Ovary (tissue), 9 donors: ENCODE data around the gene CD8B. TPM values are rescaled to one million over a fixed set of nuclear protein-coding genes. Genes with fewer than 3 reads are reported as not detected.
"Not testable (repeated sequence)": the region's sequence is repeated elsewhere in the genome, so short reads cannot be mapped to it uniquely, and the experiment has no call there.

ENCODE experiments used
- DNase-seq, 5 donors: peaks; one replicate each; pipeline ENCODE4 v3.0.0-alpha.2; 2019 to 2020
- H3K27ac ChIP-seq, 2 donors: fragments of 200-600 bp; one replicate each; pipeline versions ENCODE4 v1.5.1 to v1.8.0; 2019 to 2022
- H3K27me3 ChIP-seq: fragments of 200-600 bp; one replicate; pipeline ENCODE4 v1.8.0; 2022
- H3K36me3 ChIP-seq: fragments of 200-600 bp; sonication (generic); one replicate; pipeline ENCODE4 v1.5.1; 2019
- H3K4me1 ChIP-seq: one replicate; pipeline ENCODE4 v1.8.1; 2013; ENCODE audit warnings: mild to moderate bottlenecking, moderate library complexity; ENCODE audit not compliant: insufficient read depth
- H3K4me3 ChIP-seq: fragments of 200-600 bp; sonication (generic); one replicate; pipeline ENCODE4 v1.5.1; 2017
- H3K9me3 ChIP-seq, 2 donors: fragments of 200-600 bp in 1 of 2; sonication (generic) in 1 of 2; one replicate each; pipeline versions ENCODE4 v1.5.1 to v1.8.1; 2013 to 2019; ENCODE audit warnings: mild to moderate bottlenecking in 1 of 2, moderate library complexity in 1 of 2
- WGBS, 3 donors: extraction: QIAGEN DNeasy Blood & Tissue Kit in 1 of 3; methylation state at CpG; one replicate each; pipeline versions ENCODE4 v1.1.5 to v1.1.7; 2013 to 2017; 5-methylcytosine and 5-hydroxymethylcytosine counted together
- intact Hi-C, 4 donors: fragments of 100-400 bp; cut with DNase I; formaldehyde crosslinking; loops; one replicate each; pipeline versions ENCODE4 v1.11.0 to v1.15.1; 2022 to 2023
- polyA plus RNA-seq, 2 donors: library from polyadenylated mRNA; stranded (reverse); fragments of 200-250 nt in 1 of 2; fragments of 350-450 nt in 1 of 2; fragmentation: Illumina TruSeq in 1 of 2; extraction: RNeasy Lipid Tissue Mini Kit (QIAGEN cat#74804) in 1 of 2; gene quantifications; one replicate each; pipeline ENCODE4 v1.2.3, GENCODE V29; 2013 to 2014
- total RNA-seq, 7 donors: library from RNA; depleted of rRNA in 2 of 7; stranded (reverse); fragments of >200 nt in 2 of 7; fragmentation: NEBNext Ultra II Directional in 3 of 7; extraction: Animal tissue kit (Norgen Biotek cat#: 25700) in 3 of 7; gene quantifications; one replicate each; pipeline versions ENCODE4 v1.1.0 to v1.2.4, GENCODE V29; 2016 to 2023
- donor health status: DM: no; HTN: no; CAD: no; lungs with moderate emphysema.
- donor health status: DM: no; HTN: no; CAD: no.
- donor health status: Bipolar disorder and iron deficiency.
- donor health status: DM: yes; HTN: yes; CAD: no.
- donor health status: DM: no; HTN: no; CAD: no.
- donor health status: DM: yes; HTN: yes; CAD: no.

The CD8B gene
- total and polyA plus RNA-seq, 9 donors, result 0.22 to 3.2 (median 0.50) TPM; not detected in 1

- H3K36me3 ChIP-seq, H3K9me3 ChIP-seq, H3K27me3 ChIP-seq, DNase-seq, H3K27ac ChIP-seq, H3K4me1 ChIP-seq, H3K4me3 ChIP-seq, intact Hi-C loops: not testable (repeated sequence)
- 87 to 93% (median 88%) methylated on average over 5 of the region's 5 CpGs for WGBS, 3 donors
These were observed 4.0 kb downstream of the CD8B start for GRCh38 chr2:86857688-86858087.

GRCh38 chr2:86856498-86856897 lies 5.2 kb downstream of the CD8B start:
- H3K9me3 ChIP-seq, intact Hi-C loops, H3K27me3 ChIP-seq, H3K27ac ChIP-seq, H3K36me3 ChIP-seq, H3K4me3 ChIP-seq, DNase-seq, H3K4me1 ChIP-seq: not testable (repeated sequence)
- 76 to 84% (median 80%) methylated on average over 4 of the region's 4 CpGs for WGBS, 3 donors

DNA sequence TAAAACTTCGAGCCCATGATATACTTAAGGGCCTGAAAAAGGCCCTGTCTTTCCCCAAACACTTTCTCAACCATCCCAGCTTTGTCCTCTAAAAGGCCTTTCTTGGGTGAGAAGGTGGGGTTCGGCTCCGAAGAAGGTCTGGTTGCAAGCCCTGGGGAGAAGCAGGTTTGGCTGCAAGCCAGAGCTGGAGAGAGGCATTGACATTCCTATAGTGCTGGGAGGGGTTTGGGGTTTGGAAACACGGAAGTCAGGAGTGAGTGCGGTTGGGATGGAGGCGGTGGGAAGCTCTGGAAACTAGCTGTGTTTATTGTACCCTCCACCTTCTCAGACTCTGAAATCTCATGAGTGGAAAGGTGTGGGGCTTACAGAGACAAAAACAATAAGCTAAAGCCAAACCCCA lies 5.7 kb downstream of the CD8B start:
- H3K27ac ChIP-seq, intact Hi-C loops, H3K27me3 ChIP-seq, H3K4me1 ChIP-seq, H3K36me3 ChIP-seq, H3K4me3 ChIP-seq, H3K9me3 ChIP-seq: not testable (repeated sequence)
- WGBS, 3 donors, result 27 to 39% (median 31%) methylated on average over 6 of the region's 6 CpGs
- DNase-seq, result peak in 1 of 5 donors; percentile 18

DNA sequence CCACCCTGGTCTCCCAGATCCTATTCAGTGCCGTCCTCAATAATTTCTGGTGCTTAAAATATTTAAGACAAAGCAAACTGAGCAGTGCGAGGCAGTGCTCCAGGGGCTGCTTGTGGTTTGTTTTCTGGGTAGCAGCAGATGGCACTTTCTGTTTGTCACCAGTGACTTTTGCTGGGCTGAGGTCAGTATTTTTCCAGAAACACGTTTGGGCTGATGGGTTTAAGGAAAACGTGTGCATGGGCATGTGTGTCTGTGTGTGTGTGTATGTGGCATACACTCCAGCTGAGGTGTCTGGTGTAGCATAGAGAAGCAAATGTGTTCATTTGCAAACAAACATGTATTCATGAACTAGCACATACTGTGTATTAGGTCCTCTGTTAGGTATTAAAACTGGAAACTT lies 10.1 kb downstream of the CD8B start:
- H3K36me3 ChIP-seq, DNase-seq, H3K4me1 ChIP-seq, H3K27me3 ChIP-seq, H3K4me3 ChIP-seq, H3K27ac ChIP-seq, H3K9me3 ChIP-seq, intact Hi-C loops: not testable (repeated sequence)
- 61 to 78% (median 61%) methylated on average over 4 of the region's 4 CpGs for WGBS, 3 donors

GRCh38 chr2:86842607-86843234 lies 19.0 kb downstream of the CD8B start:
- H3K4me3 ChIP-seq, H3K27me3 ChIP-seq, H3K4me1 ChIP-seq, H3K9me3 ChIP-seq, H3K36me3 ChIP-seq, DNase-seq, H3K27ac ChIP-seq, intact Hi-C loops: not testable (repeated sequence)
- WGBS, 3 donors, result 76 to 84% (median 79%) methylated on average over 6 of the region's 6 CpGs

DNA sequence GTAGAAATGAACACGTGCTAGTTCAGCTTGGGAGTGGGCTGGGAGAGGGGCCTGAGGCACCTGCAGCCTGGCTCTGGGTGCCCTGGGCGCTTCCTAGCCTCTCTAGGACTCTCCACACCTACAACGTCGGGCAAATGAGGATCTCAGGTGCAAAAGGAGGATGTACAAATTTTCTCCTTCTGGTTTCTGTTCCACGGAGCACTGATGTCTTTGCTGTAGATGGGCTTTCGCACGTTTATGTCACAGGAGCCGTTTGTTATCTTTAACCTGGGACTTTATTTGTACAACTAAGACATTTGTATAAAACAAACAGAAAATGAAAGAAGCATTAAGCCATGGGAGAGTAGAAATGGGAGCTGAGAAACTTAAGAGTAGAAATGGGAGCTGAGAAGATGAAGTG lies 20.4 kb downstream of the CD8B start:
- H3K27ac ChIP-seq, H3K36me3 ChIP-seq, intact Hi-C loops, H3K4me3 ChIP-seq, H3K4me1 ChIP-seq, H3K27me3 ChIP-seq, DNase-seq, H3K9me3 ChIP-seq: not testable (repeated sequence)
- 65 to 88% (median 78%) methylated on average over 5 to 7 of the region's 8 CpGs for WGBS, 3 donors

DNA sequence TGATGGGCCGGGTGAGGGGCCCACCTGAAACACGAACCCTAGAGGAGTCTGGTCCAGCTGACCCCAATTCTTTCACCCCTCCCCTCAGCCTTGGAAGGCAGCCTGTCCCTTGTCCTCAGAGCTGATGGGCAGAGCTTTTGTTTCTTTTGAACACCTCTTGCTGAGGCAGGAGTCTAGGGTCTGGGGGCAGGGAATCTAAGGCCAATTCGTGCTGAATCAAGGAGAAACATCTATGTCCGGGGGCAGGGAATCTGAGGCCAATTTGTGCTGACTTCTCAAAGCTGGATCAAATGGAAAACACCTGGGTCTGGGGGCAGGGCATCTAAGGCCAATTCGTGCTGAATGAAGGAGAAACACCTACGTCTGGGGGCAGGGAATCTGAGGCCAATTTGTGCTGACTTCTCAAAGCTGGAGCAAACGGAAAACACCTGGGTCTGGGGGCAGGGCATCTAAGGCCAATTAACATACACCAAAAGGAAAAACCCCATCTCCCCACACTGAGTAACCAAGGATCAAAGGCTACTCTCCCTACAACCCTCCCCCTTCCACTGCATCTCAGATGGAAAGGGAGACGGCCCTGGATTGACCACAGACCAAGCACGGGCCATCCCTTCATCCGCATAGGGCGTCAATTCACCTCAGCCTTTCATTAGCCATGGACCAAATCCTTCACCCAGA lies 21.7 kb downstream of the CD8B start:
- H3K4me3 ChIP-seq, H3K27me3 ChIP-seq, DNase-seq, intact Hi-C loops, H3K9me3 ChIP-seq, H3K36me3 ChIP-seq, H3K27ac ChIP-seq, H3K4me1 ChIP-seq: not testable (repeated sequence)
- WGBS, 3 donors, result 66 to 75% (median 68%) methylated on average over 8 to 9 of the region's 11 CpGs

DNA sequence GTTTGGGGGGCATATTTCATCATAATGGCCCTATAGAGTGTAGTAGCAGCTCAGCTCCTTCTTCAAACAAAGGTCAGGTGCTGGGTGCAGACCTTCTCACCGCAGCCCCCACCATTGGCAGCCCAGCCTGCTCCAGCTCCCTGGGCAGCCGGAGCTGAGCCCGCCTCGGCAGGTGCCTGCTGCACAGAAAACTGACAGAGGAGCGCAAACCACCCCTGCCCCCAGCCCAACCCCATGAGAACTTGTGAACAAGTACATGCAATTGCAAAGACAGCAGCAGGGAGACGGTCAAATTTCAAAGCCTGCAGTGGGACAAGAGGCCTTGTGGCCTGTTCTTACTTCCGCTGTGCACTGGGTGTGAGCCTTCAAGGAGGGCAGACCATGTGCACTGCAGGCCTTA lies 22.2 kb downstream of the CD8B start:
- H3K4me1 ChIP-seq, DNase-seq, H3K9me3 ChIP-seq, intact Hi-C loops, H3K27me3 ChIP-seq, H3K27ac ChIP-seq, H3K4me3 ChIP-seq, H3K36me3 ChIP-seq: not testable (repeated sequence)
- WGBS, 3 donors, result 92 to 100% (median 95%) methylated on average over 4 to 7 of the region's 7 CpGs

DNA sequence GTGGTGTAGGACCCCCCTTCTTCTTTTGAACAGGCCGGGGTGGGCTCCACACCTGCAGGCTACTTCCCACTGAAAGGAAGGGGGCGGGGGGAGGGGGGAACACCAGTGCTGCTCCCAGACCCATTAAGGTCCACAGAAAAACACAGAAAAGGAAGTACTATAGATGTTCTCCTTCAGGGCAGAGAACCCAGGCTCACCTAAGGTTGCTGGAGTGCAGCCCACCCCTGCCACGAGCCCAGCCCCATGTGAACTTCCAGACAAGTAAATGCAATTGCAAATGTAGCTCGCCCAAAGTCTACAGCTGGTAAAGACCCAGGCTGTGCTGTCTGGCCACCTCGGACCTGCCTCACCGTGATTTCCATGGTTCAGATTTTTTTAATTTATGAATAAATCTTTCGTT lies 24.0 kb downstream of the CD8B start:
- H3K36me3 ChIP-seq, H3K9me3 ChIP-seq, H3K27me3 ChIP-seq, H3K4me1 ChIP-seq, DNase-seq, H3K27ac ChIP-seq, intact Hi-C loops, H3K4me3 ChIP-seq: not testable (repeated sequence)
- 68 to 77% (median 70%) methylated on average over 5 to 7 of the region's 7 CpGs for WGBS, 3 donors

- WGBS, 3 donors, result 24 to 29% (median 28%) methylated on average over 10 to 15 of the region's 19 CpGs
- H3K4me3 ChIP-seq, H3K27me3 ChIP-seq, H3K27ac ChIP-seq, H3K9me3 ChIP-seq, H3K4me1 ChIP-seq, H3K36me3 ChIP-seq, intact Hi-C loops: not testable (repeated sequence)
- DNase-seq, result peak; percentile 31 to 76 (median 39)
These were observed 24.6 kb downstream of the CD8B start for GRCh38 chr2:86836915-86837695.

GRCh38 chr2:86835548-86835889 lies 26.2 kb downstream of the CD8B start:
- H3K4me1 ChIP-seq, DNase-seq, H3K4me3 ChIP-seq, H3K9me3 ChIP-seq, intact Hi-C loops, H3K27ac ChIP-seq, H3K27me3 ChIP-seq, H3K36me3 ChIP-seq: not testable (repeated sequence)
- WGBS, 3 donors, result 66 to 100% methylated on average over 1 to 2 of the region's 4 CpGs; no CpG with 5 or more reads in 1 of the 3 donors
